Upper lobe of right lung (tissue), 1 donor: ENCODE results near the gene SLC24A2. TPM values are rescaled to one million over a fixed set of nuclear protein-coding genes. Genes with fewer than 3 reads are reported as not detected.

Experiments
- ATAC-seq: fragments of 200-7000 bp; cut with Tn5 transposase; one replicate; pipeline ENCODE4 v1.9.1; 2020; ENCODE audit warnings: mild to moderate bottlenecking, moderate library complexity
- DNase-seq: peaks from one replicate; pipeline ENCODE4 v3.0.0-alpha.2; 2020
- H3K27ac ChIP-seq: fragments of 200-600 bp; one replicate; pipeline ENCODE4 v1.8.0; 2022
- H3K27me3 ChIP-seq: fragments of 200-600 bp; one replicate; pipeline ENCODE4 v1.8.0; 2022; ENCODE audit warnings: mild to moderate bottlenecking
- H3K36me3 ChIP-seq: fragments of 200-600 bp; one replicate; pipeline ENCODE4 v1.8.0; 2022
- H3K4me1 ChIP-seq: fragments of 200-600 bp; one replicate; pipeline ENCODE4 v1.8.0; 2022
- H3K4me3 ChIP-seq: fragments of 200-600 bp; one replicate; pipeline ENCODE4 v1.8.0; 2022; ENCODE audit warnings: mild to moderate bottlenecking
- H3K9me3 ChIP-seq: fragments of 200-600 bp; one replicate; pipeline ENCODE4 v1.8.0; 2022
- intact Hi-C: fragments of 100-400 bp; cut with DNase I; formaldehyde crosslinking; loops from one replicate; pipeline ENCODE4 v1.11.0; 2022
- total RNA-seq: library from RNA; stranded (reverse); fragmentation: NEBNext Ultra II Directional; extraction: Animal tissue kit (Norgen Biotek cat#: 25700); gene quantifications from one replicate; pipeline ENCODE4 v1.2.1, GENCODE V29; 2021
- TF ChIP-seq, protein P1 (sequence below): fragments of 200-600 bp; IDR thresholded peaks from one replicate; pipeline ENCODE4 v1.8.0; 2022; ENCODE audit warnings: antibody characterized with exemption
- donor health status: DM: no; HTN: yes; CAD: no; lungs with severe emphysema.

SLC24A2 gene
- total RNA-seq, 1 donor from 2014 or later, result not detected

DNA sequence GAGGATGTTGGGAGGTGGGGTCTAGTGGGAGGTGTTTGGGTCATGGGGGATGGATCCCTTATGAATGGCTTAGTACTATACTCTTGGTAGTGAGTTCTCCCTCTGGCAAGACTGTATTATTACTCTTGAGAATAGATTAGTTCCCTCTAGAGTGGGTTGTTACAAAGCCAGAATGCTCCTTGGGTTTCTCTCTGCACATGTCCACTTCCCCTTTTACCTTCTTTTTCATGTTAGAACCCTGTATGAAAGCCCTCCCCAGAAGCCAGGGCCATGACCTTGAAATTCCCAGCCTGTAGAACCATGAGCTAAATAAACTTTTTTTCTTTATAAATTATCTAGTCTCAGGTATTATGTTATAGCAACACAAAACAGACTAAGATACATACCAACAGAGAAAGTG, 31.1 kb downstream of the SLC24A2 start:
- H3K4me3 ChIP-seq, result no peak overlapping the region
- DNase-seq (no peak), ATAC-seq (no peak)
- H3K36me3 ChIP-seq, result no peaks in the 10 kb centered on the region
- H3K4me1 ChIP-seq, result no peaks in the 10 kb centered on the region
- no peak overlapping the region for H3K27ac ChIP-seq
- H3K9me3 ChIP-seq, result no peaks in the 10 kb centered on the region
- TF ChIP-seq, protein P1, sequence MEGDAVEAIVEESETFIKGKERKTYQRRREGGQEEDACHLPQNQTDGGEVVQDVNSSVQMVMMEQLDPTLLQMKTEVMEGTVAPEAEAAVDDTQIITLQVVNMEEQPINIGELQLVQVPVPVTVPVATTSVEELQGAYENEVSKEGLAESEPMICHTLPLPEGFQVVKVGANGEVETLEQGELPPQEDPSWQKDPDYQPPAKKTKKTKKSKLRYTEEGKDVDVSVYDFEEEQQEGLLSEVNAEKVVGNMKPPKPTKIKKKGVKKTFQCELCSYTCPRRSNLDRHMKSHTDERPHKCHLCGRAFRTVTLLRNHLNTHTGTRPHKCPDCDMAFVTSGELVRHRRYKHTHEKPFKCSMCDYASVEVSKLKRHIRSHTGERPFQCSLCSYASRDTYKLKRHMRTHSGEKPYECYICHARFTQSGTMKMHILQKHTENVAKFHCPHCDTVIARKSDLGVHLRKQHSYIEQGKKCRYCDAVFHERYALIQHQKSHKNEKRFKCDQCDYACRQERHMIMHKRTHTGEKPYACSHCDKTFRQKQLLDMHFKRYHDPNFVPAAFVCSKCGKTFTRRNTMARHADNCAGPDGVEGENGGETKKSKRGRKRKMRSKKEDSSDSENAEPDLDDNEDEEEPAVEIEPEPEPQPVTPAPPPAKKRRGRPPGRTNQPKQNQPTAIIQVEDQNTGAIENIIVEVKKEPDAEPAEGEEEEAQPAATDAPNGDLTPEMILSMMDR, result no peak
- H3K27me3 ChIP-seq, result no peaks in the 10 kb centered on the region
- intact Hi-C loops, result no loop called here

DNA sequence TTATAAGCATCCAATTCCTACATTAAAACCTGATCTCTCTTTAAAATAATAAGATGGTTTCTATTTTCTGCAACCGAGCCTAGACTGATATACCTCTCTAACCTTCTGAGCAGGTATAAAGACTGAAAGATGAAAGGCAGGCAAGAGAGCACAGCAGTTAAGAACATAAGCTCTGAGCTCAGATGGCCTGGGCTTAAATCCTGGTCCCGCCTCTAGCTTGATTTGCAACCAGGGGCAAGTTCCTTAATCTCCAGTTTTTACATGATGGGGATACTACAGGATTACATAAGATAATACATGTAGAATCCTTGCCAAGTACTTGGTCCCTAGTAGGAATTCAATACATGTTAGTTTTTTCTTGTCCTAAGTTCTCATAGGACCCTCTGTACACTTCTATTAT, 33.9 kb downstream of the SLC24A2 start:
- TF ChIP-seq, protein P1, result no peak
- H3K27ac ChIP-seq, result no peak overlapping the region
- no peak for ATAC-seq
- H3K4me1 ChIP-seq, result no peaks in the 10 kb centered on the region
- intact Hi-C loops, result no loop called here
- no peak overlapping the region for H3K4me3 ChIP-seq
- no peaks in the 10 kb centered on the region for H3K36me3 ChIP-seq
- no peak for DNase-seq
- no peaks in the 10 kb centered on the region for H3K9me3 ChIP-seq
- no peaks in the 10 kb centered on the region for H3K27me3 ChIP-seq

DNA sequence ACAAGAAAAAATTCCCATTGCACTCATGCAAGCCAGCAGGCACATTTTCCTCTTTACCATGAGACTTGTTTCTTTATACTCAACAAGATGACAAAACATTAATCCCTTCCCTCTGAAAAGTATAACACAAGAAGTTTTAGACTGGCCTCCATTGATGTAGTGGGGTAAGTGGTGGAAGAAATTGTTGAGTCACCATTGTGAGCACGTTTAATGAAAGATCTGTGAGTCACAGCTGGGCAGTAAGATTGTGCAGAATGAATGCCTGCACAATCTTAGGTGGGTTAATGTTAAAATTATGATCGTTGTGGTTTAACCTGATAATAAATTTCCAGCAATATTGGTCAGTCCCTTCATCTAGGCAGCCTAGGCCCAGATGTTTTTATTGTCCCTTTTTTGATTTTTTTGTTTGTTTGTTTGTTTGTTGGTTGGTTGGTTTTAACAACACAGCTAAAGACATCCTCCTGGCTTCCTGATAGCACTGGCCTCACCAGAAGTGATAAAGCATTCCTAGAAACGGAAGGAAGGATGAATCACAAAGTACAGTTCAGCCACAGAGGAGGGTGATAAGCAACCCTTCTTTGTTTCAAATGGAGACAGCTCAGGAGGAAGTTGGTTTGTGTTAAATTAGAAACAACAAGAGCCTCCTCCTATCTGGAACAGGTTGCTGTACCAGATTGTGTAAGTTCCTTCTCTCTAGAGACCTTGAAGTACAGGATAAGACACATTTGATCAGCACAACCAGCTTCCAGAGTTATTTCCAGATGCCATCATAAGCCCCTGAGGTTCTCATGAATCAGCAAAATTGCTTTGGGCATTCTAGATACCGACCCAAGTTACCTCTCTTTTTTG, 40.3 kb downstream of the SLC24A2 start:
- Histone ChIP-seq H3K4me1 (no peaks in the 10 kb centered on the region), H3K27me3 (no peaks in the 10 kb centered on the region), H3K4me3 (no peak overlapping the region), H3K9me3 (no peaks in the 10 kb centered on the region), H3K36me3 (no peaks in the 10 kb centered on the region), H3K27ac (no peak overlapping the region)
- no peak for DNase-seq
- intact Hi-C loops, result no loop called here
- TF ChIP-seq, protein P1, result no peak
- no peak for ATAC-seq

DNA sequence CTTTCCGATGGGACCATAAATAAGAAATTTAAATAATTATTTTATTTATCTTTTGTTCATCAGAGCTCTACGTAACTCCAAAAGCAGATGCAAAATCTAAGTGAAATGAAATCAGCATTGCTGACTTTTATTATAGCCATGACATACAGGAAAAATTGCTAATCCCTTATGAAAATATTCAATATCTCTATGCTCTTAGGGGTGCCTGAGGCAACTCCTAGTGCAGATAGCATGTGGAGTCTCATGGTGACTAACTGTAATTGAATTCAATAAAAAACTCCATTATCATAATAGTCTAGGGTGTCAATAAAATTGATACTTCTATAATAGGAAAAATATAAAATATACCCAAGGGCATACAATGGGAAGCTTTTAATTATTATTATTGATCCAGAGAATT, 42.6 kb downstream of the SLC24A2 start:
- Histone ChIP-seq H3K36me3 (no peaks in the 10 kb centered on the region), H3K4me3 (no peak overlapping the region), H3K4me1 (no peaks in the 10 kb centered on the region), H3K27me3 (no peaks in the 10 kb centered on the region), H3K9me3 (no peaks in the 10 kb centered on the region), H3K27ac (no peak overlapping the region)
- DNase-seq, result no peak
- intact Hi-C loops, result no loop called here
- ATAC-seq, result no peak
- TF ChIP-seq, protein P1, result no peak

DNA sequence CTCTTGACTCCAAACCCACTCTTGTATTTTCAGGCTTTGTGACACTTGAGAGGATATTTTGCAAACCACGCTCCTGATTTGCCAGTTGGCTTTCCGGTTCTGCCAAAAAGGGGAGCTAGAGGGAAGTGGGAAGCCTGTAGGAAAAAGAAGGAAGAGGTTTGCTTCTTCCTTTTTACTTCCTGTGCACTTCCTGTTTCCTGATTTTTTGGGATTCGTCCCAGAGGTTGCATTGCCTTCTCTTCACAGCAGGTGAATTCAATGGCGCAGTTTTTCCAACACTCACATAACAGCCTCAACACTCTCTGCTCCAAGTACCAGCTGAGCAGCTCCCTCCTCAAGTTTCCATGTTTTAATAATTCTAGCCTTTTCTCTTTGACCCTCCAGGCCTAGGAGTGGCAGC, 47.7 kb downstream of the SLC24A2 start:
- intact Hi-C loops, result no loop called here
- no peaks in the 10 kb centered on the region for H3K36me3 ChIP-seq

More for the DNA sequence above, 47.7 kb downstream of the SLC24A2 start:
- Histone ChIP-seq H3K27me3 (no peaks in the 10 kb centered on the region), H3K4me3 (no peak overlapping the region), H3K4me1 (no peaks in the 10 kb centered on the region), H3K27ac (no peak overlapping the region), H3K9me3 (no peaks in the 10 kb centered on the region)
- ATAC-seq (no peak), DNase-seq (no peak)
- TF ChIP-seq, protein P1, result no peak
